Liver (tissue), 9 donors: ENCODE results near the gene GPR42. TPM values are rescaled to one million over a fixed set of nuclear protein-coding genes. Genes with fewer than 3 reads are reported as not detected.

Experiments used
- DNase-seq: peaks from one replicate; pipeline ENCODE4 v3.0.0-alpha.2; 2017; ENCODE audit warnings: low spot score
- H3K27ac ChIP-seq, 2 donors: one replicate each; pipeline ENCODE4 v1.7.0; 2013; ENCODE audit warnings: inconsistent platforms in 2 of 2, low read length in 2 of 2, control low read depth in 1 of 2, low read depth in 1 of 2, mild to moderate bottlenecking in 1 of 2
- H3K27me3 ChIP-seq, 4 donors: one replicate each; pipeline versions ENCODE4 v1.6.1 to v1.7.0; 2013; ENCODE audit warnings: low read length in 3 of 4, inconsistent platforms in 1 of 4, mild to moderate bottlenecking in 1 of 4, moderate library complexity in 1 of 4; ENCODE audit not compliant: control insufficient read depth in 4 of 4, insufficient read depth in 4 of 4
- H3K36me3 ChIP-seq, 4 donors: one replicate each; pipeline versions ENCODE4 v1.6.1 to v1.7.0; 2013; ENCODE audit warnings: low read length in 3 of 4, mild to moderate bottlenecking in 3 of 4, low read depth in 1 of 4, moderate library complexity in 1 of 4; ENCODE audit not compliant: control insufficient read depth in 4 of 4, insufficient read depth in 3 of 4
- H3K4me1 ChIP-seq, 4 donors: one replicate each; pipeline versions ENCODE4 v1.6.1 to v1.7.0; 2013; ENCODE audit warnings: low read length in 3 of 4, mild to moderate bottlenecking in 3 of 4, moderate library complexity in 1 of 4; ENCODE audit not compliant: control insufficient read depth in 4 of 4, insufficient read depth in 4 of 4
- H3K4me3 ChIP-seq, 3 donors: one replicate each; pipeline versions ENCODE4 v1.6.1 to v1.7.0; 2013; ENCODE audit warnings: low read length in 3 of 3, control low read depth in 1 of 3, low read depth in 1 of 3, mild to moderate bottlenecking in 1 of 3
- H3K9ac ChIP-seq, 2 donors: one replicate each; pipeline ENCODE4 v1.7.0; 2013; ENCODE audit warnings: low read length in 2 of 2, mild to moderate bottlenecking in 2 of 2, moderate library complexity in 2 of 2, control low read depth in 1 of 2, low read depth in 1 of 2
- H3K9me3 ChIP-seq, 4 donors: one replicate each; pipeline versions ENCODE4 v1.6.1 to v1.7.0; 2013; ENCODE audit warnings: low read length in 3 of 4; ENCODE audit not compliant: control insufficient read depth in 4 of 4
- ATF3 ChIP-seq: IDR thresholded peaks from 2 replicates; pipeline ENCODE4 v1.6.1; 2016; ENCODE audit warnings: antibody characterized with exemption
- CTCF ChIP-seq: fragments of 150-350 bp; IDR thresholded peaks from 2 replicates; pipeline ENCODE4 v1.5.1; 2017; ENCODE audit warnings: improper control_type of control experiment, low read depth, low read length; ENCODE audit not compliant: missing input control
- EGR1 ChIP-seq, 2 donors: IDR thresholded peaks; 2 replicates each; pipeline ENCODE4 v1.6.1; 2016 to 2018; ENCODE audit warnings: antibody characterized with exemption in 2 of 2, low read depth in 2 of 2
- FOXA2 ChIP-seq: IDR thresholded peaks from 2 replicates; pipeline ENCODE4 v1.6.1; 2016; ENCODE audit warnings: antibody characterized with exemption
- GABPA ChIP-seq, 2 donors: IDR thresholded peaks in 1 of 2; conservative IDR thresholded peaks in 1 of 2; 2 replicates each; pipeline ENCODE4 v1.6.1; 2016; ENCODE audit warnings: antibody characterized with exemption in 2 of 2, mild to moderate bottlenecking in 1 of 2, moderate library complexity in 1 of 2
- HNF4A ChIP-seq, 2 donors: conservative IDR thresholded peaks; 2 replicates each; pipeline ENCODE4 v1.6.1; 2016; ENCODE audit warnings: antibody characterized with exemption in 2 of 2, mild to moderate bottlenecking in 2 of 2
- NR2F2 ChIP-seq: IDR thresholded peaks from 2 replicates; pipeline ENCODE4 v1.6.1; 2016; ENCODE audit warnings: antibody characterized with exemption
- RAD21 ChIP-seq, 2 donors: IDR thresholded peaks; 2 replicates each; pipeline ENCODE4 v1.6.1; 2016; ENCODE audit warnings: antibody characterized with exemption in 2 of 2, mild to moderate bottlenecking in 2 of 2
- SP1 ChIP-seq: IDR thresholded peaks from 2 replicates; pipeline ENCODE4 v1.6.1; 2018; ENCODE audit warnings: antibody characterized with exemption, mild to moderate bottlenecking
- TAF1 ChIP-seq: conservative IDR thresholded peaks from 2 replicates; pipeline ENCODE4 v1.6.1; 2016; ENCODE audit warnings: antibody characterized with exemption, mild to moderate bottlenecking
- YY1 ChIP-seq: IDR thresholded peaks from 2 replicates; pipeline ENCODE4 v1.6.1; 2016; ENCODE audit warnings: antibody characterized with exemption, mild to moderate bottlenecking
- WGBS: extraction: QIAGEN DNeasy Blood & Tissue Kit; methylation state at CpG from one replicate; pipeline ENCODE4 v1.1.7; 2013; 5-methylcytosine and 5-hydroxymethylcytosine counted together
- polyA plus RNA-seq, 2 donors: library from polyadenylated mRNA; stranded (reverse) in 1 of 2; unstranded in 1 of 2; fragments of 200-250 nt in 1 of 2; fragments of >200 nt in 1 of 2; fragmentation: Nextera tagmentation in 1 of 2; extraction: Ambion mirVana in 1 of 2; gene quantifications; one replicate each; pipeline versions ENCODE4 v1.2.1 to v1.2.3, GENCODE V29; 2013 to 2015
- total RNA-seq, 2 donors: library from RNA; depleted of rRNA; stranded (reverse); fragments of >200 nt; gene quantifications; one replicate each; pipeline ENCODE4 v1.2.3, GENCODE V29; 2014
- donor health status: healthy.
- donor health status: healthy.
- donor health status: healthy.
- donor health status: healthy.
- donor health status: healthy.

GPR42 gene
- total and polyA plus RNA-seq, 4 donors: not detected

- DNase-seq: no peak
- TF ChIP-seq RAD21 (IDR thresholded peaks at IDR 0.05) (no peak), EGR1 (IDR thresholded peaks at IDR 0.05; ENCODE audit: low read depth in 2 of 2) (no peak), TAF1 (no peak), GABPA (IDR thresholded peaks at IDR 0.05 in 1 of 2, conservative IDR thresholded peaks at IDR 0.05 in 1 of 2) (no peak), NR2F2 (no peak), CTCF (no peak)
- no peak overlapping the region for H3K4me3 ChIP-seq
- no peak overlapping the region for H3K27ac ChIP-seq
- whole genome bisulfite sequencing: 85% methylated on average over 6 of the region's 6 CpGs
- H3K4me1 ChIP-seq: no peaks in the 10 kb centered on the region
- H3K27me3 ChIP-seq: peaks cover 0 to 2% (median 0%) of the 10 kb centered on the region in 4 donors
- no peaks in the 10 kb centered on the region for H3K9me3 ChIP-seq
- H3K36me3 ChIP-seq: no peaks in the 10 kb centered on the region
- H3K9ac ChIP-seq: no peak overlapping the region
Observed at GRCh38 chr19:35407619-35408018, 36.8 kb downstream of the GPR42 start.

- Histone ChIP-seq H3K4me3 (no peak overlapping the region), H3K27me3 (peaks cover 0 to 2% (median 0%) of the 10 kb centered on the region in 4 donors), H3K9me3 (no peaks in the 10 kb centered on the region), H3K9ac (no peak overlapping the region), H3K4me1 (no peaks in the 10 kb centered on the region), H3K27ac (no peak overlapping the region), H3K36me3 (no peaks in the 10 kb centered on the region)
- 91% methylated on average over 13 of the region's 13 CpGs for WGBS
- DNase-seq: no peak
- no peak for TF ChIP-seq GABPA (IDR thresholded peaks at IDR 0.05 in 1 of 2, conservative IDR thresholded peaks at IDR 0.05 in 1 of 2)
- no peak for TF ChIP-seq NR2F2
- TF ChIP-seq HNF4A (conservative IDR thresholded peaks at IDR 0.05): no peak
- TF ChIP-seq SP1: no peak
- TF ChIP-seq TAF1: no peak
- TF ChIP-seq RAD21 (IDR thresholded peaks at IDR 0.05): no peak
- no peak for TF ChIP-seq ATF3
Observed at GRCh38 chr19:35408284-35409171, 37.7 kb downstream of the GPR42 start.

GRCh38 chr19:35409191-35409590 lies 38.3 kb downstream of the GPR42 start:
- Histone ChIP-seq H3K4me3 (no peak overlapping the region), H3K9me3 (no peaks in the 10 kb centered on the region), H3K27ac (no peak overlapping the region), H3K36me3 (no peaks in the 10 kb centered on the region), H3K4me1 (no peaks in the 10 kb centered on the region), H3K27me3 (peaks cover 0 to 2% (median 0%) of the 10 kb centered on the region in 4 donors), H3K9ac (no peak overlapping the region)
- no peak for DNase-seq
- WGBS: 85% methylated on average over 5 of the region's 5 CpGs
- TF ChIP-seq YY1 (no peak), ATF3 (no peak), FOXA2 (no peak)
